ENCODE results near the gene PSTK. TPM values are rescaled to one million over a fixed set of nuclear protein-coding genes. Genes with fewer than 3 reads are reported as not detected.

The PSTK gene
- total RNA-seq: 1 to 10 TPM; 7.0 to 7.1 TPM
- 7.4 TPM for polyA plus RNA-seq (2013, experiment 1 of 2)
- 10.5 TPM for polyA plus RNA-seq (2013, experiment 2 of 2)
- long read RNA-seq, experiment 1, partial matches to known transcripts: 0 of 4 reads
- long read RNA-seq, experiment 1, other reads (novel, unspliced or antisense): 0 of 4 reads
- long read RNA-seq, experiment 2, partial matches to known transcripts: 0 of 13 reads
- long read RNA-seq, experiment 2, other reads (novel, unspliced or antisense): 7 of 13 reads
- long read RNA-seq, experiment 3, transcript PSTK-203 (6 exons, 1,098 nt): major isoform, 10 of 24 reads
- long read RNA-seq, experiment 3, transcript PSTK-201 (7 exons, 1,705 nt): minor isoform, 8 of 24 reads
- long read RNA-seq, experiment 3, partial matches to known transcripts: 2 of 24 reads
- long read RNA-seq, experiment 3, other reads (novel, unspliced or antisense): 4 of 24 reads
- long read RNA-seq, experiment 4, transcript PSTK-203 (6 exons, 1,098 nt): major isoform, 11 of 16 reads
- long read RNA-seq, experiment 4, partial matches to known transcripts: 0 of 16 reads
- long read RNA-seq, experiment 4, other reads (novel, unspliced or antisense): 2 of 16 reads

- Histone ChIP-seq H3K4me3 (ENCODE audit: low read length) (peak within 1 kb of the TSS; percentile 83), H3K27ac (ENCODE audit: low read depth, low read length) (peak within 1 kb of the TSS; percentile 96), H3K9me3 (ENCODE audit: control insufficient read depth, low read length) (no peaks in the 10 kb centered on the region), H3K36me3 (ENCODE audit: control insufficient read depth, insufficient read depth, low read length) (peaks cover 8% of the 10 kb centered on the region), H3K4me1 (ENCODE audit: control insufficient read depth, insufficient read depth, low read length) (no peaks in the 10 kb centered on the region), H3K27me3 (ENCODE audit: control insufficient read depth, insufficient read depth, low read length, poor library complexity, severe bottlenecking) (no peaks in the 10 kb centered on the region), H3K9ac (ENCODE audit: extremely low read depth, low read length, poor library complexity, severe bottlenecking) (peak within 1 kb of the TSS; percentile 88)
- 1 to 6% methylated on average over 7 to 59 of the region's 73 CpGs for WGBS, 2 experiments (ENCODE audit: insufficient coverage in 1 of 2, insufficient read length in 1 of 2)
- peak; percentile 94 for DNase-seq
- no peaks in the 10 kb centered on the region for H3K9me3 Mint-ChIP-seq
- H3K4me1 Mint-ChIP-seq: peaks cover 20% of the 10 kb centered on the region
- H3K27ac Mint-ChIP-seq: peak within 1 kb of the TSS; percentile 98
- peak; percentile 96 for TF ChIP-seq CTCF (conservative IDR thresholded peaks at IDR 0.05)
- H3K4me3 Mint-ChIP-seq: peak within 1 kb of the TSS; percentile 77
- H3K27me3 Mint-ChIP-seq (ENCODE audit: insufficient read depth): peaks cover 8% of the 10 kb centered on the region
- peaks cover 10% of the 10 kb centered on the region for H3K36me3 Mint-ChIP-seq (ENCODE audit: low read depth)
Measured at GRCh38 chr10:122980209-122981065, at the start of gene PSTK. Gene PSTK, plus strand, starts transcription at chr10:122980401. Its CDS starts 79 bp downstream, at chr10:122980480.

DNA sequence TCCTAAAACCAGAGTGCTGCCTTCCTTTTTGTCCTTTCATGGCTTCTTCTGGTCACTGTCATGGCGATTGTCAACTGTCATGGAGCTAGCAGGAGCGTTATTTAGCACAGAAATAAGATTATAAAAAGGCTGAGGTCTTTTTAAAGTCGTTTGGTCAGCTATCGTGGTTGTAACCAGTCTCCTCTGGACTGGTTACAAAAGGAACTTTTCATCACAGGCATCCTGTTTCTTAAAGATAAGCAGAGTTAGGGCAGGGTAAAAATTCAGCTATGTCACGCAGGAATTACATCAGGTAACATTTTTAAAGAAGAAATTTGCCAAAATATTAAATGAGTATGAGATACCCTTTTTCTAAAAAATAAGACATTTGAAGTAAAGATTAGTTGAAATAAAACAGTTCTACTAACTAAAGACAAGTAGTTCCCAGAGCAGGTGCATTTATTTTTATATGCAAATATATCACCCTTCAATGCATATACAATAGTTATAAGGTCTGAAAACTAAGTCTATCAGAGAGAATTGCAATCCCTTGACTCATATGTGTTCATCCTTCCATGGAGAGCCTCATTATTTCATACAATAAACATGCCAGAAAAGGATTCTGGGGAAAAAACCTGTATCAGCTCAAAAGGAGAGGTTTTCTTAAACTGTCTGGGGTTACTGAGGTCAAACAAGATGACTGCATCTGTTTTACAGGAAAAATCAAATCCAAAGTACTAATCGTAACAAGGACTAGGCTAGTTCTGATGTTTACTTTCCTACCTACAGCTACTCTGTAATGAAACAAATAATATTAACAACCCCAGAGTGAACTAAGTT, 48.9 kb upstream of the PSTK start:
- H3K9me3 Mint-ChIP-seq: peaks cover 3% of the 10 kb centered on the region
- TF ChIP-seq CTCF (conservative IDR thresholded peaks at IDR 0.05): no peak
- H3K36me3 Mint-ChIP-seq (ENCODE audit: low read depth): peaks cover 27% of the 10 kb centered on the region
- Histone ChIP-seq H3K27me3 (ENCODE audit: control insufficient read depth, insufficient read depth, low read length, poor library complexity, severe bottlenecking) (no peaks in the 10 kb centered on the region), H3K36me3 (ENCODE audit: control insufficient read depth, insufficient read depth, low read length) (peaks cover 32% of the 10 kb centered on the region), H3K9me3 (ENCODE audit: control insufficient read depth, low read length) (no peaks in the 10 kb centered on the region), H3K4me1 (ENCODE audit: control insufficient read depth, insufficient read depth, low read length) (no peaks in the 10 kb centered on the region), H3K9ac (ENCODE audit: extremely low read depth, low read length, poor library complexity, severe bottlenecking) (no peak overlapping the region), H3K27ac (ENCODE audit: low read depth, low read length) (no peak overlapping the region), H3K4me3 (ENCODE audit: low read length) (no peak overlapping the region)
- H3K4me3 Mint-ChIP-seq: no peak overlapping the region
- no peak overlapping the region for H3K27ac Mint-ChIP-seq
- 84 to 91% methylated on average over 3 to 6 of the region's 6 CpGs for WGBS, 2 experiments (ENCODE audit: insufficient coverage in 1 of 2, insufficient read length in 1 of 2)
- H3K4me1 Mint-ChIP-seq: peaks cover 5% of the 10 kb centered on the region
- no peak for DNase-seq
- H3K27me3 Mint-ChIP-seq (ENCODE audit: insufficient read depth): no peaks in the 10 kb centered on the region

Measured in endodermal cell (in vitro differentiated cells).